Activated CD4-positive, alpha-beta T cell treated with anti-CD3 and anti-CD28 coated beads, Interleukin-2, amount 50 U/mL, for 1 hour (primary cell): ENCODE measurements around the gene GCN1.
A peak's percentile ranks its signal among the peaks of the same experiment; 100 is the strongest.
"Not testable (repeated sequence)": the region's sequence is repeated elsewhere in the genome, so short reads cannot be mapped to it uniquely, and the experiment has no call there.

Source experiments
- DNase-seq: peaks from one replicate; pipeline ENCODE4 v3.0.0-alpha.2; 2020

Gene GCN1

GRCh38 chr12:120228291-120229070, 34.0 kb upstream of the GCN1 start:
- peak; percentile 90 for DNase-seq

- DNase-seq, result no peak
Measured at GRCh38 chr12:120228041-120228290, 33.5 kb upstream of the GCN1 start.

GRCh38 chr12:120227233-120228040, 32.9 kb upstream of the GCN1 start:
- DNase-seq, result no peak

- no peak for DNase-seq
Measured at GRCh38 chr12:120225852-120226640, 31.5 kb upstream of the GCN1 start.

- DNase-seq, result no peak
Measured at GRCh38 chr12:120225200-120225558, 30.7 kb upstream of the GCN1 start.

- no peak for DNase-seq
Measured at GRCh38 chr12:120224304-120225199, 30.0 kb upstream of the GCN1 start.

GRCh38 chr12:120223458-120224303, 29.2 kb upstream of the GCN1 start:
- no peak for DNase-seq

GRCh38 chr12:120222288-120222832, 27.8 kb upstream of the GCN1 start:
- no peak for DNase-seq

- DNase-seq, result no peak
Measured at GRCh38 chr12:120221576-120221900, 27.0 kb upstream of the GCN1 start.

GRCh38 chr12:120220838-120221575, 26.5 kb upstream of the GCN1 start:
- no peak for DNase-seq

- no peak for DNase-seq
Measured at GRCh38 chr12:120218680-120219606, 24.4 kb upstream of the GCN1 start.

- no peak for DNase-seq
Measured at GRCh38 chr12:120216742-120217605, 22.5 kb upstream of the GCN1 start.

GRCh38 chr12:120215766-120216735, 21.5 kb upstream of the GCN1 start:
- no peak for DNase-seq

GRCh38 chr12:120215357-120215735, 20.8 kb upstream of the GCN1 start:
- DNase-seq, result no peak

- DNase-seq, result no peak
Measured at GRCh38 chr12:120214626-120215356, 20.3 kb upstream of the GCN1 start.

- no peak for DNase-seq
Measured at GRCh38 chr12:120213758-120214157, 19.2 kb upstream of the GCN1 start.

GRCh38 chr12:120213182-120213581, 18.7 kb upstream of the GCN1 start:
- not testable (repeated sequence) for DNase-seq
